IMR-90 (cell line): Measurements from ENCODE around the gene EPHB6. TPM values are rescaled to one million over a fixed set of nuclear protein-coding genes. Genes with fewer than 3 reads are reported as not detected.
A peak's percentile ranks its signal among the peaks of the same experiment; 100 is the strongest.

ENCODE experiments used
- ATAC-seq: fragments of 200-7000 bp; cut with Tn5 transposase; 2 replicates; pipeline ENCODE4 v1.9.1; 2020; ENCODE audit warnings: low read depth, mild to moderate bottlenecking, moderate library complexity
- BruUV-seq: library from RNA; stranded (reverse); fragments of 400-500 nt; replicated peaks from 2 replicates; lab custom pipeline; 2021; lab: Mats Ljungman, UMichigan
- CTCF ChIA-PET: fragments of 300-600 bp; formaldehyde crosslinking; extraction: SDS; loops from one replicate; lab custom pipeline; 2021; ENCODE audit warnings: antibody characterized with exemption; lab: Yijun Ruan, JAX
- POLR2A ChIA-PET: fragments of 300-600 bp; sonication (Branson Sonifier 250); formaldehyde crosslinking; loops from one replicate; lab custom pipeline; 2022; ENCODE audit warnings: antibody characterized with exemption; ENCODE audit not compliant: unreplicated experiment; lab: Charles Lee
- DNase-seq: peaks from one replicate; pipeline ENCODE4 v3.0.0; 2013
- H2AFZ ChIP-seq: replicated peaks from 2 replicates; pipeline ENCODE3; 2013; ENCODE audit warnings: low read length, mild to moderate bottlenecking; ENCODE audit not compliant: poor library complexity
- H2AK5ac ChIP-seq: 2 replicates; pipeline ENCODE4 v1.6.1; 2013; ENCODE audit warnings: low read depth, low read length, inconsistent platforms
- H2AK9ac ChIP-seq: replicated peaks from 2 replicates; pipeline ENCODE3; 2013; ENCODE audit warnings: mild to moderate bottlenecking, low read depth, low read length, moderate library complexity; ENCODE audit not compliant: poor library complexity
- H2BK120ac ChIP-seq: 2 replicates; pipeline ENCODE4 v1.6.1; 2013; ENCODE audit warnings: low read depth, low read length, inconsistent platforms
- H2BK15ac ChIP-seq: 3 replicates; pipeline ENCODE4 v1.6.1; 2013; ENCODE audit warnings: low read depth, low read length, inconsistent platforms
- H2BK20ac ChIP-seq: 2 replicates; pipeline ENCODE4 v1.6.1; 2013; ENCODE audit warnings: low read depth, mild to moderate bottlenecking, inconsistent platforms, low read length, moderate library complexity
- H2BK5ac ChIP-seq: 2 replicates; pipeline ENCODE4 v1.6.1; 2013; ENCODE audit warnings: mild to moderate bottlenecking, low read depth, low read length, inconsistent platforms; ENCODE audit not compliant: poor library complexity, severe bottlenecking
- H3K14ac ChIP-seq: replicated peaks from 2 replicates; pipeline ENCODE4 v1.6.1; 2013; ENCODE audit warnings: low read depth, low read length, inconsistent platforms
- H3K18ac ChIP-seq: 2 replicates; pipeline ENCODE4 v1.6.1; 2013; ENCODE audit warnings: low read depth, low read length, control low read depth
- H3K23ac ChIP-seq: 2 replicates; pipeline ENCODE4 v1.6.1; 2013; ENCODE audit warnings: low read depth, low read length, inconsistent platforms
- H3K27ac ChIP-seq: 2 replicates; pipeline ENCODE4 v1.5.1; 2013; ENCODE audit warnings: mild to moderate bottlenecking, control low read depth, low read length; ENCODE audit not compliant: insufficient read depth
- H3K27me3 ChIP-seq: 2 replicates; pipeline ENCODE4 v1.6.1; 2013; ENCODE audit warnings: low read length; ENCODE audit not compliant: control insufficient read depth, insufficient read depth
- H3K36me3 ChIP-seq: 2 replicates; pipeline ENCODE4 v1.6.1; 2013; ENCODE audit warnings: low read length, mixed read lengths; ENCODE audit not compliant: control insufficient read depth, insufficient read depth
- H3K4ac ChIP-seq: 2 replicates; pipeline ENCODE4 v1.6.1; 2013; ENCODE audit warnings: low read depth, low read length, inconsistent platforms
- H3K4me1 ChIP-seq: 2 replicates; pipeline ENCODE4 v1.6.1; 2013; ENCODE audit warnings: low read length, mixed read lengths; ENCODE audit not compliant: control insufficient read depth, insufficient read depth
- H3K4me2 ChIP-seq: 2 replicates; pipeline ENCODE4 v1.6.1; 2013; ENCODE audit warnings: low read depth, mild to moderate bottlenecking, control low read depth, low read length, moderate library complexity
- H3K4me3 ChIP-seq: 2 replicates; pipeline ENCODE4 v1.5.1; 2013; ENCODE audit warnings: low read depth, mild to moderate bottlenecking, control low read depth, low read length, moderate library complexity; ENCODE audit not compliant: insufficient read depth
- H3K56ac ChIP-seq: 2 replicates; pipeline ENCODE4 v1.6.1; 2013; ENCODE audit warnings: low read length, inconsistent platforms; ENCODE audit not compliant: insufficient read depth; ENCODE audit errors: extremely low read depth
- H3K79me1 ChIP-seq, 2 experiments: 2 replicates each; pipeline ENCODE4 v1.6.1; 2013; ENCODE audit warnings: low read length in 2 of 2, inconsistent platforms in 1 of 2, low read depth in 1 of 2
- H3K9ac ChIP-seq: 2 replicates; pipeline ENCODE4 v1.6.1; 2013; ENCODE audit warnings: low read depth, low read length, control low read depth
- H3K9me1 ChIP-seq: 2 replicates; pipeline ENCODE4 v1.6.1; 2013; ENCODE audit warnings: low read length, inconsistent platforms; ENCODE audit not compliant: insufficient read depth
- H3K9me3 ChIP-seq: 2 replicates; pipeline ENCODE4 v1.6.1; 2013; ENCODE audit warnings: low read length; ENCODE audit not compliant: control insufficient read depth, insufficient read depth
- H4K20me1 ChIP-seq: 2 replicates; pipeline ENCODE4 v1.6.1; 2013; ENCODE audit warnings: low read length, inconsistent platforms; ENCODE audit not compliant: insufficient read depth
- H4K5ac ChIP-seq: 2 replicates; pipeline ENCODE4 v1.6.1; 2013; ENCODE audit warnings: mild to moderate bottlenecking, low read depth, low read length, control low read depth
- H4K8ac ChIP-seq, 2 experiments: 2 replicates each; pipeline ENCODE4 v1.6.1; 2013; ENCODE audit warnings: low read depth in 2 of 2, low read length in 2 of 2, control low read depth in 1 of 2, inconsistent platforms in 1 of 2
- H4K91ac ChIP-seq: 2 replicates; pipeline ENCODE4 v1.6.1; 2013; ENCODE audit warnings: low read depth, low read length, inconsistent platforms; ENCODE audit not compliant: insufficient read depth
- BHLHE40 ChIP-seq: fragments of 150-350 bp; IDR thresholded peaks from 2 replicates; pipeline ENCODE4 v1.6.1; 2016; ENCODE audit warnings: mild to moderate bottlenecking, low read depth, low read length
- CEBPB ChIP-seq: IDR thresholded peaks from 2 replicates; pipeline ENCODE4 v1.6.1; 2012; ENCODE audit warnings: low read depth, low read length, improper control_type of control experiment
- CHD1 ChIP-seq: IDR thresholded peaks from 2 replicates; pipeline ENCODE4 v1.6.1; 2012; ENCODE audit warnings: low read depth, low read length, improper control_type of control experiment
- CTCF ChIP-seq: conservative IDR thresholded peaks from 2 replicates; pipeline ENCODE4 v1.5.1; 2012; ENCODE audit warnings: mild to moderate bottlenecking, low read depth, low read length, improper control_type of control experiment
- NFE2L2 ChIP-seq: fragments of 150-350 bp; IDR thresholded peaks from 2 replicates; pipeline ENCODE4 v1.6.1; 2016; ENCODE audit warnings: low read depth, mild to moderate bottlenecking, low read length
- POLR2A ChIP-seq: IDR thresholded peaks from 2 replicates; pipeline ENCODE4 v1.6.1; 2012; ENCODE audit warnings: mild to moderate bottlenecking, low read depth, low read length
- RFX5 ChIP-seq: IDR thresholded peaks from 2 replicates; pipeline ENCODE4 v1.8.0; 2012; ENCODE audit warnings: low read depth, mild to moderate bottlenecking, low read length, moderate library complexity
- SMC3 ChIP-seq: fragments of 150-350 bp; IDR thresholded peaks from 2 replicates; pipeline ENCODE4 v1.6.1; 2016; ENCODE audit warnings: low read depth, mild to moderate bottlenecking, antibody characterized with exemption, low read length, moderate library complexity
- WGBS, 2 experiments: methylation state at CpG; one replicate each; pipeline versions ENCODE4 v1.1.5 to v1.1.7; 2013; ENCODE audit warnings: missing lambda C conversion rate in 2 of 2; ENCODE audit not compliant: insufficient read length in 1 of 2; ENCODE audit errors: extremely low coverage in 2 of 2; 5-methylcytosine and 5-hydroxymethylcytosine counted together
- dilution Hi-C: fragments of 300-500 bp; cut with HindIII; formaldehyde crosslinking; loops from one replicate; pipeline ENCODE4 v1.14.3; 2018; ENCODE audit warnings: low sequenced_read_pairs; ENCODE audit not compliant: unreplicated experiment
- in situ Hi-C: fragments of 300-500 bp; cut with MboI; formaldehyde crosslinking; loops from 3 replicates; pipeline ENCODE4 v1.14.3; 2019; ENCODE audit warnings: low sequenced_read_pairs, inconsistent platforms, mixed read lengths
- intact Hi-C: fragments of 100-400 bp; cut with micrococcal nuclease; formaldehyde crosslinking; loops from 2 replicates; pipeline ENCODE4 v1.10.0; 2022
- polyA plus RNA-seq, 3 experiments: library from polyadenylated mRNA; depleted of rRNA; stranded (reverse); fragments of >200 nt; gene quantifications; 2 replicates each; pipeline ENCODE4 v1.2.3, GENCODE V29; 2012; ENCODE audit warnings: low replicate concordance in 1 of 3
- total RNA-seq: library from RNA; depleted of rRNA; stranded (reverse); fragments of >200 nt; gene quantifications from 2 replicates; pipeline ENCODE4 v1.2.3, GENCODE V29; 2012
- TF ChIP-seq, protein P1 (sequence below): fragments of 150-350 bp; IDR thresholded peaks from 2 replicates; pipeline ENCODE4 v1.6.1; 2017; ENCODE audit warnings: mild to moderate bottlenecking, antibody characterized with exemption, low read length, low read depth
- TF ChIP-seq, protein P2 (sequence below): fragments of 150-350 bp; IDR thresholded peaks from 2 replicates; pipeline ENCODE4 v1.6.1; 2016; ENCODE audit warnings: low read depth, mild to moderate bottlenecking, low read length, moderate library complexity, borderline replicate concordance

Gene EPHB6
- total and polyA plus RNA-seq, 2 of the 4 experiments (the other 2 are of a cell fraction), result under 0.01 to 0.60 TPM

- Histone ChIP-seq H3K23ac (no peak overlapping the region), H3K18ac (no peak overlapping the region), H3K4ac (no peak overlapping the region), H2BK120ac (no peak overlapping the region), H2BK5ac (no peak overlapping the region), H3K27ac (no peak overlapping the region; the same call in 1 of the 2 replicates), H3K4me1 (no peaks in the 10 kb centered on the region), H2BK15ac (no peak overlapping the region), H2AFZ (no peak overlapping the region), H3K79me1 (no peaks in the 10 kb centered on the region), H2AK9ac (no peak overlapping the region), H3K4me3 (no peak overlapping the region), H3K14ac (no peak overlapping the region), H2BK20ac (no peak overlapping the region), H4K20me1 (no peaks in the 10 kb centered on the region), H4K91ac (no peak overlapping the region), H3K4me2 (no peak overlapping the region), H3K56ac (no peak overlapping the region), H4K8ac (no peak overlapping the region), H3K9me3 (no peaks in the 10 kb centered on the region), H3K9me1 (no peaks in the 10 kb centered on the region), H3K9ac (no peak overlapping the region), H2AK5ac (no peak overlapping the region), H4K5ac (no peak overlapping the region), H3K36me3 (no peaks in the 10 kb centered on the region), H3K27me3 (peaks cover 4% of the 10 kb centered on the region)
- intact Hi-C loops (no loop called here), dilution Hi-C loops (no loop called here), in situ Hi-C loops (no loop called here)
- ATAC-seq (peak; percentile 44), DNase-seq (peak; percentile 46)
- ChIA-PET POLR2A (no interaction called here), CTCF (interaction anchor here (0.6 to 0.9 kb wide), 2 partner anchors 30 to 453 kb away, joined by 3 read pairs; no protein-coding TSS in a partner anchor)
- TF ChIP-seq SMC3, result no peak
- TF ChIP-seq, protein P1, sequence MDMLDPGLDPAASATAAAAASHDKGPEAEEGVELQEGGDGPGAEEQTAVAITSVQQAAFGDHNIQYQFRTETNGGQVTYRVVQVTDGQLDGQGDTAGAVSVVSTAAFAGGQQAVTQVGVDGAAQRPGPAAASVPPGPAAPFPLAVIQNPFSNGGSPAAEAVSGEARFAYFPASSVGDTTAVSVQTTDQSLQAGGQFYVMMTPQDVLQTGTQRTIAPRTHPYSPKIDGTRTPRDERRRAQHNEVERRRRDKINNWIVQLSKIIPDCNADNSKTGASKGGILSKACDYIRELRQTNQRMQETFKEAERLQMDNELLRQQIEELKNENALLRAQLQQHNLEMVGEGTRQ, result no peak
- TF ChIP-seq CTCF, result no peak
- TF ChIP-seq NFE2L2, result no peak
- TF ChIP-seq RFX5, result no peak
- no peak for TF ChIP-seq CEBPB
- TF ChIP-seq BHLHE40, result no peak
- TF ChIP-seq POLR2A, result no peak
- TF ChIP-seq, protein P2, sequence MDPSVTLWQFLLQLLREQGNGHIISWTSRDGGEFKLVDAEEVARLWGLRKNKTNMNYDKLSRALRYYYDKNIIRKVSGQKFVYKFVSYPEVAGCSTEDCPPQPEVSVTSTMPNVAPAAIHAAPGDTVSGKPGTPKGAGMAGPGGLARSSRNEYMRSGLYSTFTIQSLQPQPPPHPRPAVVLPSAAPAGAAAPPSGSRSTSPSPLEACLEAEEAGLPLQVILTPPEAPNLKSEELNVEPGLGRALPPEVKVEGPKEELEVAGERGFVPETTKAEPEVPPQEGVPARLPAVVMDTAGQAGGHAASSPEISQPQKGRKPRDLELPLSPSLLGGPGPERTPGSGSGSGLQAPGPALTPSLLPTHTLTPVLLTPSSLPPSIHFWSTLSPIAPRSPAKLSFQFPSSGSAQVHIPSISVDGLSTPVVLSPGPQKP, result no peak
- no peak for TF ChIP-seq CHD1
- 0% methylated on average over 1 of the region's 2 CpGs; no CpG with 5 or more reads in 1 of the 2 experiments for WGBS, 2 experiments
- BruUV-seq, result no TSS peak
Observed at GRCh38 chr7:142813226-142813625, 41.6 kb upstream of the EPHB6 start.
